WTC11 (cell line): Measurements from ENCODE around the gene PEAK1.

Experiments
- CTCF ChIP-seq: fragments of 200-600 bp; IDR thresholded peaks from 2 replicates; pipeline ENCODE4 v1.8.0; 2022; ENCODE audit warnings: antibody characterized with exemption
- ESRRA ChIP-seq: sonication (generic); formaldehyde crosslinking; IDR thresholded peaks from 2 replicates; pipeline ENCODE4 v1.8.1; 2022; ENCODE audit warnings: mild to moderate bottlenecking, missing genetic modification reagents, borderline replicate concordance
- MAX ChIP-seq: sonication (generic); formaldehyde crosslinking; IDR thresholded peaks from 2 replicates; pipeline ENCODE4 v1.8.0; 2022; ENCODE audit warnings: mild to moderate bottlenecking, missing genetic modification reagents
- ZNF232 ChIP-seq: sonication (generic); formaldehyde crosslinking; IDR thresholded peaks from 2 replicates; pipeline ENCODE4 v1.8.0; 2022; ENCODE audit warnings: mild to moderate bottlenecking, missing genetic modification reagents

GRCh38 chr15:77412972-77413698, 6.8 kb downstream of the PEAK1 start:
- TF ChIP-seq MAX (CRISPR knock-in tag) (no peak), ESRRA (no peak), CTCF (no peak), ZNF232 (CRISPR knock-in tag) (no peak)
